Fibroblast of skin of abdomen (primary cell): Measurements from ENCODE around the gene TNC.

Experiments used
- DNase-seq: peaks from one replicate; pipeline ENCODE4 v3.0.0-alpha.2; 2013

Gene TNC

DNA sequence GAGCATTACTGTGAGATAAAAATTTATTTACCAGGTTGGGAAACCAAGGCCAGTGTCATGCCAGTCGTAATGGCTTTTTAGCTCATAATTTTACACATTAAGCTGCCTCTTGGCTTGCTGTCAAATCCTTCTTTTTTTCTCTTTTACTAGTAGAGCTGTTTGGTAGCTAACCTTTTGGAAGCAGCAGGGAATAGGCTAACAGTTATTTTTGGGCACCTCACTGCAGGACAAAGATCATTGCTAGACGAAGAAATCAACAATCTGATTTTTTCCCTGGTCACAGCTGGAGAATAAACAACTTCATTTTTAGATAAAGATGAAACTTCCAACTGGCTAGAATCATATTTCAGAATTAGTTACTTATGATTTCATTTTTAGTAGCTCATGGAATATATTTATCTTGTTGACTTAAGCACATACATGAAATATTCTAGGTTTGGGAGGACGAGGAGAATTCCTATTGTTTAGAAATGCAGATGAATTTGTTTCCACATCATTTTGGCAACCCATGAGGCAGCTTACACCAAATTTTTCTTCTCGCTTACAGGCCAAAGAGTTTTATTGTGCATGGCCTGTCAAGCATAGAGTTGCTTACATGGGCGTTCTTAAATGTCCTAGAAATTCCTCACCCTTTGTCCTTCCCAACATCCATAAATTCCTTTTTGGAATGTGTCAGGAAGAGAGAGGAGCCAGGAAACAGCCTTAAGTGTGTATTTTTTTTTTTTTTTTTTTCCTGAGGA is 19.6 kb downstream of the TNC start:
- peak; percentile 85 for DNase-seq

GRCh38 chr9:115093520-115093919 is 24.4 kb downstream of the TNC start:
- DNase-seq = no peak

DNA sequence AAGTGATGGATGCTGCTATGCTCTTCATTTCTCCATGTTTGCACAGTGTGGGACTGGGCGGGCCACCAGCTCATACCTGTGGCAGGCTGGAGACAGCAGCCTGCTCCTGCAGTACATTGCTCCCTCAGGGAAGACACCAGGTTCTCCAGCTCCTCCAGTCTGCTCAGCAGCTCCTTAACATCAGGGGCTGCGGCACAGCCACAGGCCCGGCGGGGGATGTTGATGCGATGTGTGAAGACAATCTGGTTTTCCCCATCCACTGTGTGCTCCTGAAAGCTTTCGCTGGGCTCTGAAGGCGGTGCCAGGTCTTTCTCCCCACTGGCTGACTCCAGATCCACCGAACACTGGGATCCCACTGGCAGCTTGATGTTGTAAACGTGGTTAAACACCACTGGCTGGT is 27.5 kb downstream of the TNC start:
- no peak for DNase-seq

DNA sequence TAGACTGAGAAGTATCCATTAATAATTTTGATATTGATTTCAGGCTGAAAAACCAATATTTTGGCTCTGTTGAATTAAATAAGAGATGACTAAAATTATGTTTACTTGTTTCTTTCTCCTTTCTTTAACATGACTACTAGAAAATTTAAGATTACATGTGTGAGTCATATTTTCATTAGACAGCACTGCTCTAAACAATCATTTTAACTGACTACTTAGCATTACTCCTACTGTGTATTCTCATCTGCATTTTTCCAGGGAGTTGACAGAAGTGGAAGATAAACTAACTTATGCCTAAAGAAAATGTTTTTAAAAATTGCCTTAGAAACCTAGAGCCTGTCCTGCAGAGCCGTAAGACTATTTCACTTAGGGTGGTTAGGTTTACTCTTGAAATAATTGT is 29.1 kb downstream of the TNC start:
- DNase-seq = no peak

DNA sequence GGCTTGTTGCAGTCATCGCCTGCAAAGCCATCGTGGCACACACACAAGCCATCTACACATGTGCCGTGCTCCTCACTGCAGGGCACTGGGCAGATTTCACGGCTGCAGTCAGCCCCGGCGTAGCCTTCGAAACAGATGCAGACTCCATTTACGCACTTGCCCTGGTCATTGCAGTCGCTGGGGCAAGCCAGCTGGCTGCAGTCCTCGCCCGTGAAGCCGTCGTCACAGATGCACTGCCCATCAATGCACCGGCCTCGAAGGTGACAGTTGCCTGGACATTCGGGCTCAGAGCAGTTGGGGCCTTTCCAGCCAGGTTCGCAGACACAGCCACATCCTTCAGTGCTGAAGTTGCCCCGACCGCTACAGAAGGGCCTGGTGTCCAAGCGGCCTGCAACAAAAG is 31.1 kb downstream of the TNC start:
- DNase-seq = no peak

DNA sequence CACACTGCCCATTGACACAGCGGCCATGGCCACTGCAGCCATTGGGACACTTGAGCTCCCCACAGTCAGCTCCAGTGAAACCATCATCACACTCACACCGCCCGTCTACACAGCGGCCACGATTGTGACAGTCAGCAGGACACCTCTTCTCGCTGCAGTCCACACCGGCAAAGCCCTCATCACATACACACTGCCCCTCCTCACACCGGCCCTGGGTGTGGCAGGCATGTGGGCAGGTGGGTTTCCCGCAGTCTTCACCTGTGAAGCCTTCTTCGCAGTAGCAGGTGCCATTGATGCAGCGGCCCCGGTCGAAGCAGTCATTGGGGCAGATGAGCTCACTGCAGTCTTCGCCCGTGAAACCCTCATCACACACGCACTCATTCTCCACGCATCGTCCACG is 31.5 kb downstream of the TNC start:
- DNase-seq = no peak

GRCh38 chr9:115085773-115086377 is 32.1 kb downstream of the TNC start:
- no peak for DNase-seq

- DNase-seq = no peak
Observed at GRCh38 chr9:115084709-115085108, 33.2 kb downstream of the TNC start.

DNA sequence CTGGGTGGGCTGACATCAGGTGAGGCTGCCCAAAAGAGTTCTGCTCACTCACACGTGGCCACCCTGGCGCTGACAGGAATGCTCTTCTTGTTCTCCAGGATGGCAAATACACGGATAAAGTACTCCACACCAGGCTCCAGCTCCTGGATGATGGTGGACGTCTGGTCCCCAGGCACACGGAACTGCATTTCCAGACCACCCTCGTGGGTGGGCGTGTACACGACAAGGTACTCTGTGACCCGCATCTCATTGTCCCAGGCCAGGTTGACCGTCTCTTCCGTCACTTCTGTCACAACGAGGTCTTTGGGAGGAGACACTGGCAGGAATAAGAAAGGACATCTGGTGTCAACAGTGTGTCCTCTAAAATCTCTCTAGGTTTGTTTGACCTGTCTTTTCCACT is 33.8 kb downstream of the TNC start:
- no peak for DNase-seq

DNA sequence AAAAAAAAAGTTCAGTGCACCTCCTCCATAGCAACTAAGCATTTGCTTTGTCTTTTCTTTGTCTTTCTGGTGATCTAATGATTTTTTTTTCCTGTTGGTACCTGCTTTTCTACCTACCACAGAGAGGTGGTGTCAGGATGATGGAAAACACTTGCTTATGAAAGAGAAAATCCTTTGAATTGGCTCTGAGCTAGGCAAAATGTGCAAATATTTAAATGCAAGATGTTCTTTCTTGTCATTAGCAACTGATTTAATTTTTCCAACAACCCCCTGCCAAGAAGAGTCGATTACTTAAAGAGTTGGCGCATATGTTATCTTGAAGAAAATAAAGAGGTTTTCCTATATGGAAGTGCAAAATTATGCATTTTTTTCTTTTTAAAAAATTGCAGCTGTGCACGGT is 37.7 kb downstream of the TNC start:
- no peak for DNase-seq

DNA sequence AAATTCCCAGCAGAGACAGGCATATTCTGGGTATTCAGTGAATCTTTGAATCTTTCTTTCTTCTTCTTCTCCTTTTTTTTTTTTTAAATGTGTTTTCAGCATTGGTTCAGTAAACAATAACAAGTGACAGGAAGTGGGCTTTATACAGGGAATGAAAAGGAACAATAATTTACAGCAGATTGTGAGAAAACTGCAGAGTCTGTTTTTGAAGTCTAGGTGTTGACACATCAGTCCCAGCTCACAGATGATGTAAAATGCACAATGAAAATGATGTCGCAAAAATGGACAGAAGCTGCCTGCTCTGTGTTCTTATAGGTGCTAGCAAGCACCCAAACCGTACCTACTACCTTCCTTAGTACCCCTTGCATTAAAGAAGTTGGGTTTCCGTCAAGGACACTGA is 38.8 kb downstream of the TNC start:
- no peak for DNase-seq

GRCh38 chr9:115073456-115073855 is 44.5 kb downstream of the TNC start:
- no peak for DNase-seq

- DNase-seq = peak; percentile 27
Observed at GRCh38 chr9:115071176-115071575, 46.8 kb downstream of the TNC start.

- no peak for DNase-seq
Observed at GRCh38 chr9:115069771-115070170, 48.2 kb downstream of the TNC start.

DNA sequence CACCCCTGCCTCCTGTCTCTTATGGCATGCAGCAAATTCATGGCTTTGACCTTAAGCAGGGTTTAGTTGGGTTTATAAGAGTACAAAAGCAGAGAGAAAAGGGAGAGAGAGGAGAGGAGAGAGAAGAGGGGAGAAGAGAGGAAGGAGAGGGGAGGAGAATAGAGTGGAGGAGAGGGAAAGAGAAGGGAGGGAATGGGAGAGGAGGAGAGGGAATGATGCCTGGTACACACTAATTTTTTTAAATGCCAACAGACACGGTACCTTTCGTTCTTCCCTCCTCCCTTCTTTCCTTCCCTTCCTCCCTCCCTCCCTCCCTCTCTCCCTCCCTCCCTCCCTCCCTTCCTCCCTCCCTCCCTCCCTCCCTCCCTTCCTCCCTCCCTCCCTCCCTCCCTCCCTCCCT is 48.7 kb downstream of the TNC start:
- DNase-seq = no peak

GRCh38 chr9:115068031-115068430 is 49.9 kb downstream of the TNC start:
- no peak for DNase-seq

DNA sequence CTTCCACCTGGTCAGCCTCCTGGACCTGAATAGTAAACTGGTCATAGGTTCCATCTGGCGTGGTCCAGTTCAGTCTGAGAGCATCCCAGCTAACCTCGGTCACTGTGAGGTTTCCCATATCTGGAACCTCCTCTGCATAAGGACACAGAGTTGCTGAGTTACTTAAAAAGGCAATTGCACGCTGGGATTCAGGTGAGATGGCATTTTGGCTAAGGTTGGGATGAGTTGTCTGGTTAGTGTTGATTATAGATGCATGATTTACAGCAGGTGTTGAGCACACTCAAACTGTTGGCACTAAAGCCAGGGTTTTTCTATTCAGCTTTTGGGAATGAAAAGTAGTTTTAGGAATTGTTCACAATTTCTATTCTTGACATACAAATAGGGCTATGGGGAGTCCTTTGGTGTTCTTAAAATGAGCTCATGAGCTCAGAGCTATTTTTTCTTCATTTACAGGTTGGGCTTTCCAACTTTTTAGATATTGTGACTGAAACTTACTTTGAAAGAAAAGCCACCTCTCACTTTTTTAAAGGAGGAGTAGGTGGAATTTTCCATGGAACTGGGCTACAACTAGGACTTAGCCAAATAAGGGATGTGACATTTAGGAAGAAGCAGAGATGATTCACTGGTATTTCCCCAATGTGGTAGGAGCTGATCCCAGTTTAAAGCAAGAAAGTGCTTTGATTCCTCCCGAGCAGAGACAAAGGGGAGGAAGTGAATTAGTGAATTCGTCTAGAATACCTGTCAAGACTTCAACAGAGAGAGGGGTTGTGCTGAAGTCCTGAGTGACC is 54.7 kb downstream of the TNC start:
- DNase-seq = peak; percentile 52

GRCh38 chr9:115058684-115059315 is 59.2 kb downstream of the TNC start:
- peak; percentile 75 for DNase-seq

- DNase-seq = no peak
Observed at GRCh38 chr9:115058175-115058574, 59.8 kb downstream of the TNC start.

DNA sequence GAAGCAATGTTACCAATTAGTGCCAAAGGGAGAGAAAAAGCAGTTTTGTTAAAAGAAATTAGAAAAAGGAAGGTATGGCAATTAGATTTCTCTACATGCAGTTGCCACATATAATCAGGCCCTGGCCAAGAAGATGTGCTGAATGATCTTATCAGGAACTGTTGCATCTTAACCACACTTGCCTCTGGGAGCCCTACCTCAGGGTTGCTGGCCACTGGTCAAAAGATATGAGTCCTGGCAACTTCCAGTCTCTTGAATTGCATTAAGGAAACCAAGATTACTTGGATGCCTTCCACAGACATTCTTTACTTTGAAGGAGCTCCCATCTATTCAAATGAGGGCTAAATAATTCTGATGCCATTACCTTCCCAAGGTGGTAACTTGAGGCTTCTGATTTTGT is 60.4 kb downstream of the TNC start:
- peak; percentile 60 for DNase-seq

DNA sequence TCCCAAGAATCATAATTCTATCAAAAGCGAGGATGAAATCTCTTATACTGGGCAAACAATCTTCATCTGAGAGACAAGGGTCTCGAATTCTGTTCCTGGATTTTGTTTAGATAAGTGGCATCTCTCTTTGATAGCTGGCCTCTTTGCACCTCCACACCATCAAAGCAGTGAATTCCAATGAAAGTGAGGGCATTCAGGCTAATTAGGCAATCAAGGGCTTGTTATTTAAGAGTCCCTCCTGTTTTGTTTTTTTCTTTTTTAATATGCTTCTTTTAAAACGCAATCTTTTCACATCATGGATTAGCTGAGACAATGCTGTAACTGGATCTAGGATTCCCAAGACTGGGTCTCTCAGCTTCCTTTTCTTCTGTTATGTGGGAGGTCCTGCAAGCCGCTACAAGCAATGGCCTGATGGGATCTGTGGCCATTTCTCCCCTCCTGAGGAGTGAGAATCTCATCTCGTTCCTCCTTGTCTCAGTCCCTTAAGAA is 67.9 kb downstream of the TNC start:
- no peak for DNase-seq

DNA sequence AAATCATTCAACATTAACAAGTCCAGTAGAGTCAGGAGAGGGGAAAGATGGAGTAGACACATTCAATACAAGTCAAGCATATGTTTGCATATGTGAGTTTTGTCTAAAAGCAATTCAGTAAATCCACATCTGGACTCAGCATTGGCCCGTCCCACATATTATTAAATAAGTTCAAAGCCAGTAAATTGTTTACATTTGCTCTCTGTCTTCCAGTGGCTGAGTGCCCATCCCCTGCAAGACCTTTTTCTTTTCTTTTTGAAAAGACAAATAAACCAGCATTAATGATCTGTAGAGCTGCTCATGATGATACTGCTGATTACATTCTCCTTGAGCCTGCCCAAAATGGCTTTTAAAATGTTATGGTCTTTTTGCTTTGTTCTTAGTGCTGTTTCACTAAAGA is 71.1 kb downstream of the TNC start:
- DNase-seq = no peak

DNA sequence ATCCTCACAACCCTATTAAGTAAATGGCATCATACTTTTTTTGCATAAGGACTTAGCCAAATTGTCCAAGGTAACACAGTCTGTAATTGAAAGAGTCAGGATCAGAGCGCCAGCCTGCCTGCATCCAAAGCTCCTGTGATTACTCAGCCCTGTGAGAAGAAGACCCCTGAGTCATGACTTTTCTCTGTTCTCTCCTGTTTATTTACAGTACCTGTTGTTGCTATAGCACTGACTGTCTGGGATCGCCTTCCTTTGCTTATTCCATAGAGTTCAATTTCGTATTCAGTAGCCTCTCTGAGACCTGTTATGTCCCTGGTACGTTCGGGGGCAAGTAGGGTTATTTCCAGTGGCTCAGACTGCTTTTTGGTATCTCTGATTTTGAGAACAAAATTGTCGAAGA is 71.8 kb downstream of the TNC start:
- no peak for DNase-seq
